Neutrophil (primary cell): ENCODE data around the gene MARCHF10.

Source experiments
- H3K27ac ChIP-seq: fragments of 200-600 bp; sonication (generic); 2 replicates; pipeline ENCODE4 v1.5.1; 2016; ENCODE audit warnings: mild to moderate bottlenecking, moderate library complexity
- H3K27me3 ChIP-seq: fragments of 200-600 bp; sonication (generic); 2 replicates; pipeline ENCODE4 v1.6.0; 2016; ENCODE audit warnings: mild to moderate bottlenecking
- H3K36me3 ChIP-seq: fragments of 200-600 bp; sonication (generic); 2 replicates; pipeline ENCODE4 v1.5.1; 2017
- H3K4me1 ChIP-seq, 2 experiments: fragments of 200-600 bp in 1 of 2; sonication (generic) in 1 of 2; 1 replicate in 1 of 2; 2 replicates in 1 of 2; pipeline versions ENCODE4 v1.5.1 to v1.6.1; 2013 to 2016; ENCODE audit warnings: low read depth in 1 of 2, low read length in 1 of 2, mild to moderate bottlenecking in 1 of 2, moderate library complexity in 1 of 2; ENCODE audit not compliant: control insufficient read depth in 1 of 2, insufficient read depth in 1 of 2
- H3K4me3 ChIP-seq, 2 experiments: fragments of 200-600 bp in 1 of 2; sonication (generic) in 1 of 2; 1 replicate in 1 of 2; 2 replicates in 1 of 2; pipeline ENCODE4 v1.5.1; 2013 to 2016; ENCODE audit warnings: low read depth in 1 of 2, low read length in 1 of 2, mild to moderate bottlenecking in 1 of 2, moderate library complexity in 1 of 2
- H3K9me3 ChIP-seq: fragments of 200-600 bp; sonication (generic); 2 replicates; pipeline ENCODE4 v1.5.1; 2016
- TF ChIP-seq, protein P1 (sequence below): fragments of 200-600 bp; sonication (generic); IDR thresholded peaks from 2 replicates; pipeline ENCODE4 v1.5.1; 2016; ENCODE audit warnings: antibody characterized with exemption

MARCHF10 gene

DNA sequence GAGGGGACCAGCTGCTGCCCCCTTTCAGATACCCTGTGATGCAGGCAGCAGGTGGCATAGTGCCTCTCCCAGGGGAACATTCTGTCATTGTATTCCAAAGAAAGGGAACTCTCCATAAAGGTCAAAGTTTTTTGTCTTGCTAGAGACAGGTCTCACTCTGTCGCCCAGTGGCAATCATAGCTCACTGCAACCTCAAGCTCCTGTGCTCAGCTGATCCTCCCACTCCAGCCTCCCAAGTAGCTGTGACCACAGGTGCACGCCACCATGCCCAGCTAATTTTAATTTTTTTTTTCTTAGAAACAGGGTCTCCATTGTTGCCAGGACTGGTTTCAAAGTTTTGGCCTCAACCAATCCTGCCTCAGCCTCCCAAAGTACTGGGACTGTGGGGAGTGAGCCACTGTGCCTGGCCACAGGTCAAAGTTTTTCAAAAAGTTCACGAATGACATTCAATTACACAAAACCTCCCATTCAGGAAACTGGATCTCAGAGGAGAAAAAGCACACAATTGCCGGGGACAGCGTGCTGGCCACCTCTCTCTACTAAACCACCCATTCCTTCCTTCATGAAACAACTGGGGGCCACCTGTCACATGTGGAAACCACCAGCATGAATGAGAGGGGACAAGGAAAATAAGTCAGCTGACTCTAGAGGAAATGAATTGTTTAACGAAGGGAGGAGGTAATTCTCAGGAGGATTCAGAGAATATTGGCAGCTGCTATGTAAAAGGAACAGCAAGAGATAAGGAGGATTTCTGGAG is 80.0 kb downstream of the MARCHF10 start:
- peaks cover 0 to 8% of the 10 kb centered on the region in 2 experiments for H3K4me1 ChIP-seq
- H3K36me3 ChIP-seq = no peaks in the 10 kb centered on the region
- no peak overlapping the region for H3K4me3 ChIP-seq
- peaks cover 40% of the 10 kb centered on the region for H3K27me3 ChIP-seq
- H3K27ac ChIP-seq = no peak overlapping the region
- H3K9me3 ChIP-seq = no peaks in the 10 kb centered on the region
- TF ChIP-seq, protein P1, sequence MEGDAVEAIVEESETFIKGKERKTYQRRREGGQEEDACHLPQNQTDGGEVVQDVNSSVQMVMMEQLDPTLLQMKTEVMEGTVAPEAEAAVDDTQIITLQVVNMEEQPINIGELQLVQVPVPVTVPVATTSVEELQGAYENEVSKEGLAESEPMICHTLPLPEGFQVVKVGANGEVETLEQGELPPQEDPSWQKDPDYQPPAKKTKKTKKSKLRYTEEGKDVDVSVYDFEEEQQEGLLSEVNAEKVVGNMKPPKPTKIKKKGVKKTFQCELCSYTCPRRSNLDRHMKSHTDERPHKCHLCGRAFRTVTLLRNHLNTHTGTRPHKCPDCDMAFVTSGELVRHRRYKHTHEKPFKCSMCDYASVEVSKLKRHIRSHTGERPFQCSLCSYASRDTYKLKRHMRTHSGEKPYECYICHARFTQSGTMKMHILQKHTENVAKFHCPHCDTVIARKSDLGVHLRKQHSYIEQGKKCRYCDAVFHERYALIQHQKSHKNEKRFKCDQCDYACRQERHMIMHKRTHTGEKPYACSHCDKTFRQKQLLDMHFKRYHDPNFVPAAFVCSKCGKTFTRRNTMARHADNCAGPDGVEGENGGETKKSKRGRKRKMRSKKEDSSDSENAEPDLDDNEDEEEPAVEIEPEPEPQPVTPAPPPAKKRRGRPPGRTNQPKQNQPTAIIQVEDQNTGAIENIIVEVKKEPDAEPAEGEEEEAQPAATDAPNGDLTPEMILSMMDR = no peak

- no peak overlapping the region for H3K4me3 ChIP-seq
- peaks cover 46% of the 10 kb centered on the region for H3K27me3 ChIP-seq
- no peaks in the 10 kb centered on the region for H3K36me3 ChIP-seq
- no peaks in the 10 kb centered on the region for H3K9me3 ChIP-seq
- peaks cover 0 to 8% of the 10 kb centered on the region in 2 experiments for H3K4me1 ChIP-seq
- TF ChIP-seq, protein P1 = no peak
- no peak overlapping the region for H3K27ac ChIP-seq
Observed at GRCh38 chr17:62725791-62726249, 82.3 kb downstream of the MARCHF10 start.

GRCh38 chr17:62724398-62725146 is 83.5 kb downstream of the MARCHF10 start:
- H3K27me3 ChIP-seq = peaks cover 53% of the 10 kb centered on the region
- no peaks in the 10 kb centered on the region for H3K9me3 ChIP-seq
- TF ChIP-seq, protein P1 = no peak
- H3K36me3 ChIP-seq = no peaks in the 10 kb centered on the region
- H3K4me1 ChIP-seq = peaks cover 0 to 8% of the 10 kb centered on the region in 2 experiments
- H3K4me3 ChIP-seq = no peak overlapping the region
- no peak overlapping the region for H3K27ac ChIP-seq

DNA sequence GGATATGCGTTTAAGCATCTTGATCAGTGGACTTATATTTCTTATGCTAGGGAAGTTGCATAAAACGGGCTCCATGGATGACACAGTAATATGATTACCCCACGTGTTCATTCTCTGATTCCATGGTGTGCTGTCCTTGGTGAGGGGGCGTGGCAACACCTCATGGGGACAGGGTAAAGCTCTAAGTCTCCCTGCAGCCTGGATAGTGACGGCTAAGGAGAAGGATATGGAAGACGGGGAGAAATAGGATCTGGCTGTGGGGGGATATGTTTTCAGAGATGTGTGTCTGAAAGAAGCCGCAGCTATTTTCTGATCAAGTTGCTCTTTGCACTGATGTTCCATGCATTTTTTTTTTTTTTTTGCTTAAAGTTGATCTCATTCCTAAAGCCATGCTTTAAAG is 84.3 kb downstream of the MARCHF10 start:
- Histone ChIP-seq H3K27me3 (peaks cover 52% of the 10 kb centered on the region), H3K9me3 (no peaks in the 10 kb centered on the region), H3K4me1 (peaks cover 0 to 8% of the 10 kb centered on the region in 2 experiments), H3K36me3 (no peaks in the 10 kb centered on the region), H3K4me3 (no peak overlapping the region), H3K27ac (no peak overlapping the region)
- TF ChIP-seq, protein P1 = no peak

- H3K4me3 ChIP-seq = no peak overlapping the region
- H3K36me3 ChIP-seq = no peaks in the 10 kb centered on the region
- H3K27me3 ChIP-seq = peaks cover 39% of the 10 kb centered on the region
- H3K27ac ChIP-seq = no peak overlapping the region
- no peaks in the 10 kb centered on the region for H3K9me3 ChIP-seq
- peaks cover 0 to 8% of the 10 kb centered on the region in 2 experiments for H3K4me1 ChIP-seq
- TF ChIP-seq, protein P1 = no peak
Observed at GRCh38 chr17:62722625-62723024, 85.5 kb downstream of the MARCHF10 start.
